Liver (tissue), 9 donors: ENCODE results near the gene ZNF546. TPM values are rescaled to one million over a fixed set of nuclear protein-coding genes. Genes with fewer than 3 reads are reported as not detected.

ENCODE experiments used
- DNase-seq: peaks from one replicate; pipeline ENCODE4 v3.0.0-alpha.2; 2017; ENCODE audit warnings: low spot score
- H3K27ac ChIP-seq, 2 donors: one replicate each; pipeline ENCODE4 v1.7.0; 2013; ENCODE audit warnings: inconsistent platforms in 2 of 2, low read length in 2 of 2, control low read depth in 1 of 2, low read depth in 1 of 2, mild to moderate bottlenecking in 1 of 2
- H3K27me3 ChIP-seq, 4 donors: one replicate each; pipeline versions ENCODE4 v1.6.1 to v1.7.0; 2013; ENCODE audit warnings: low read length in 3 of 4, inconsistent platforms in 1 of 4, mild to moderate bottlenecking in 1 of 4, moderate library complexity in 1 of 4; ENCODE audit not compliant: control insufficient read depth in 4 of 4, insufficient read depth in 4 of 4
- H3K36me3 ChIP-seq, 4 donors: one replicate each; pipeline versions ENCODE4 v1.6.1 to v1.7.0; 2013; ENCODE audit warnings: low read length in 3 of 4, mild to moderate bottlenecking in 3 of 4, low read depth in 1 of 4, moderate library complexity in 1 of 4; ENCODE audit not compliant: control insufficient read depth in 4 of 4, insufficient read depth in 3 of 4
- H3K4me1 ChIP-seq, 4 donors: one replicate each; pipeline versions ENCODE4 v1.6.1 to v1.7.0; 2013; ENCODE audit warnings: low read length in 3 of 4, mild to moderate bottlenecking in 3 of 4, moderate library complexity in 1 of 4; ENCODE audit not compliant: control insufficient read depth in 4 of 4, insufficient read depth in 4 of 4
- H3K4me3 ChIP-seq, 3 donors: one replicate each; pipeline versions ENCODE4 v1.6.1 to v1.7.0; 2013; ENCODE audit warnings: low read length in 3 of 3, control low read depth in 1 of 3, low read depth in 1 of 3, mild to moderate bottlenecking in 1 of 3
- H3K9ac ChIP-seq, 2 donors: one replicate each; pipeline ENCODE4 v1.7.0; 2013; ENCODE audit warnings: low read length in 2 of 2, mild to moderate bottlenecking in 2 of 2, moderate library complexity in 2 of 2, control low read depth in 1 of 2, low read depth in 1 of 2
- H3K9me3 ChIP-seq, 4 donors: one replicate each; pipeline versions ENCODE4 v1.6.1 to v1.7.0; 2013; ENCODE audit warnings: low read length in 3 of 4; ENCODE audit not compliant: control insufficient read depth in 4 of 4
- ATF3 ChIP-seq: IDR thresholded peaks from 2 replicates; pipeline ENCODE4 v1.6.1; 2016; ENCODE audit warnings: antibody characterized with exemption
- CTCF ChIP-seq: fragments of 150-350 bp; IDR thresholded peaks from 2 replicates; pipeline ENCODE4 v1.5.1; 2017; ENCODE audit warnings: improper control_type of control experiment, low read depth, low read length; ENCODE audit not compliant: missing input control
- EGR1 ChIP-seq, 2 donors: IDR thresholded peaks; 2 replicates each; pipeline ENCODE4 v1.6.1; 2016 to 2018; ENCODE audit warnings: antibody characterized with exemption in 2 of 2, low read depth in 2 of 2
- FOXA1 ChIP-seq: IDR thresholded peaks from 2 replicates; pipeline ENCODE4 v1.6.1; 2016; ENCODE audit warnings: antibody characterized with exemption
- FOXA2 ChIP-seq: IDR thresholded peaks from 2 replicates; pipeline ENCODE4 v1.6.1; 2016; ENCODE audit warnings: antibody characterized with exemption
- GABPA ChIP-seq, 2 donors: IDR thresholded peaks in 1 of 2; conservative IDR thresholded peaks in 1 of 2; 2 replicates each; pipeline ENCODE4 v1.6.1; 2016; ENCODE audit warnings: antibody characterized with exemption in 2 of 2, mild to moderate bottlenecking in 1 of 2, moderate library complexity in 1 of 2
- HNF4A ChIP-seq, 2 donors: conservative IDR thresholded peaks; 2 replicates each; pipeline ENCODE4 v1.6.1; 2016; ENCODE audit warnings: antibody characterized with exemption in 2 of 2, mild to moderate bottlenecking in 2 of 2
- HNF4G ChIP-seq: IDR thresholded peaks from 2 replicates; pipeline ENCODE4 v1.6.1; 2016; ENCODE audit warnings: antibody characterized with exemption
- JUND ChIP-seq, 2 donors: IDR thresholded peaks; 2 replicates each; pipeline ENCODE4 v1.6.1; 2016; ENCODE audit warnings: antibody characterized with exemption in 2 of 2
- NR2F2 ChIP-seq: IDR thresholded peaks from 2 replicates; pipeline ENCODE4 v1.6.1; 2016; ENCODE audit warnings: antibody characterized with exemption
- RAD21 ChIP-seq, 2 donors: IDR thresholded peaks; 2 replicates each; pipeline ENCODE4 v1.6.1; 2016; ENCODE audit warnings: antibody characterized with exemption in 2 of 2, mild to moderate bottlenecking in 2 of 2
- RXRA ChIP-seq, 2 donors: IDR thresholded peaks; 2 replicates each; pipeline ENCODE4 v1.6.1; 2017 to 2018; ENCODE audit warnings: antibody characterized with exemption in 2 of 2, mild to moderate bottlenecking in 1 of 2
- SP1 ChIP-seq: IDR thresholded peaks from 2 replicates; pipeline ENCODE4 v1.6.1; 2018; ENCODE audit warnings: antibody characterized with exemption, mild to moderate bottlenecking
- TAF1 ChIP-seq: conservative IDR thresholded peaks from 2 replicates; pipeline ENCODE4 v1.6.1; 2016; ENCODE audit warnings: antibody characterized with exemption, mild to moderate bottlenecking
- YY1 ChIP-seq: IDR thresholded peaks from 2 replicates; pipeline ENCODE4 v1.6.1; 2016; ENCODE audit warnings: antibody characterized with exemption, mild to moderate bottlenecking
- WGBS: extraction: QIAGEN DNeasy Blood & Tissue Kit; methylation state at CpG from one replicate; pipeline ENCODE4 v1.1.7; 2013; 5-methylcytosine and 5-hydroxymethylcytosine counted together
- polyA plus RNA-seq, 2 donors: library from polyadenylated mRNA; stranded (reverse) in 1 of 2; unstranded in 1 of 2; fragments of 200-250 nt in 1 of 2; fragments of >200 nt in 1 of 2; fragmentation: Nextera tagmentation in 1 of 2; extraction: Ambion mirVana in 1 of 2; gene quantifications; one replicate each; pipeline versions ENCODE4 v1.2.1 to v1.2.3, GENCODE V29; 2013 to 2015
- total RNA-seq, 2 donors: library from RNA; depleted of rRNA; stranded (reverse); fragments of >200 nt; gene quantifications; one replicate each; pipeline ENCODE4 v1.2.3, GENCODE V29; 2014
- TF ChIP-seq, protein P1 (sequence below): IDR thresholded peaks from 2 replicates; pipeline ENCODE4 v1.6.1; 2016; ENCODE audit warnings: antibody characterized with exemption
- TF ChIP-seq, protein P2 (sequence below): IDR thresholded peaks from 2 replicates; pipeline ENCODE4 v1.6.1; 2016; ENCODE audit warnings: antibody characterized with exemption, mild to moderate bottlenecking
- donor health status: healthy.
- donor health status: healthy.
- donor health status: healthy.
- donor health status: healthy.
- donor health status: healthy.

The ZNF546 gene
- total and polyA plus RNA-seq, 4 donors, result 1.1 to 4.9 (median 2.2) TPM

DNA sequence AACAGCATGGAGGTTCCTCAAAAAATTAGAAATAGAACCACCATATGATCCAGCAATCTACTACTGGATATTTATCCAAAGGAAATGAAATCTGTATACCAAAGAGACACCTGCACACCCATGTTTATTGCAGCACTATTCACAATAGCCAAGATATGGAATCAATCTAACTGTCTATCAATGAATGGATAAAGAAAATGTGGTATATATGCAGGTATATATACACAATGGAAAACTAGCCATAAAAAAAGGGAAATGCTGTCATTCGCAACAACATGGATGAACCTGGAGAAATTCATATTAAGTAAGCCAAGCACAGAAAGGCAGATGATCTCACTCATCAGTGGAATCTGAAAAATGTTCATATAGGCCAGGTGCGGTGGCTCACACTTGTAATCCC lies 56.6 kb downstream of the ZNF546 start:
- WGBS, result 97% methylated on average over 2 of the region's 2 CpGs
- TF ChIP-seq NR2F2 (no peak), HNF4G (no peak), TAF1 (no peak), SP1 (no peak), FOXA1 (no peak), EGR1 (IDR thresholded peaks at IDR 0.05; ENCODE audit: low read depth in 2 of 2) (no peak), RAD21 (IDR thresholded peaks at IDR 0.05) (no peak), GABPA (IDR thresholded peaks at IDR 0.05 in 1 of 2, conservative IDR thresholded peaks at IDR 0.05 in 1 of 2) (no peak), JUND (IDR thresholded peaks at IDR 0.05) (no peak)
- peaks cover 0 to 16% (median 14%) of the 10 kb centered on the region in 4 donors for H3K4me1 ChIP-seq
- H3K9me3 ChIP-seq, result peaks cover 8 to 25% (median 17%) of the 10 kb centered on the region in 4 donors
- peaks cover 4 to 12% (median 11%) of the 10 kb centered on the region in 4 donors for H3K36me3 ChIP-seq
- H3K4me3 ChIP-seq, result no peak overlapping the region
- no peak for DNase-seq
- H3K9ac ChIP-seq, result no peak overlapping the region
- no peak overlapping the region for H3K27ac ChIP-seq
- H3K27me3 ChIP-seq, result no peaks in the 10 kb centered on the region

GRCh38 chr19:40054632-40055031 lies 57.8 kb downstream of the ZNF546 start:
- peaks cover under 1 to 7% (median 3%) of the 10 kb centered on the region in 4 donors for H3K36me3 ChIP-seq
- no peak overlapping the region for H3K9ac ChIP-seq
- H3K27ac ChIP-seq, result no peak overlapping the region
- 95% methylated on average over 9 of the region's 9 CpGs for WGBS
- peaks cover 0 to 16% (median 14%) of the 10 kb centered on the region in 4 donors for H3K4me1 ChIP-seq
- no peaks in the 10 kb centered on the region for H3K27me3 ChIP-seq
- peak overlapping the region in 1 of 3 donors; percentile 99 for H3K4me3 ChIP-seq
- peaks cover 4 to 22% (median 16%) of the 10 kb centered on the region in 4 donors for H3K9me3 ChIP-seq
- TF ChIP-seq NR2F2, result no peak
- no peak for TF ChIP-seq FOXA2
- TF ChIP-seq EGR1 (IDR thresholded peaks at IDR 0.05; ENCODE audit: low read depth in 2 of 2), result no peak
- no peak for TF ChIP-seq RXRA (IDR thresholded peaks at IDR 0.05)
- TF ChIP-seq, protein P1, sequence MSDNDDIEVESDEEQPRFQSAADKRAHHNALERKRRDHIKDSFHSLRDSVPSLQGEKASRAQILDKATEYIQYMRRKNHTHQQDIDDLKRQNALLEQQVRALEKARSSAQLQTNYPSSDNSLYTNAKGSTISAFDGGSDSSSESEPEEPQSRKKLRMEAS, result no peak
- TF ChIP-seq JUND (IDR thresholded peaks at IDR 0.05), result no peak
- TF ChIP-seq RAD21 (IDR thresholded peaks at IDR 0.05), result no peak
- TF ChIP-seq SP1, result no peak
- TF ChIP-seq HNF4G, result no peak
- TF ChIP-seq GABPA (IDR thresholded peaks at IDR 0.05 in 1 of 2, conservative IDR thresholded peaks at IDR 0.05 in 1 of 2), result no peak
- no peak for TF ChIP-seq HNF4A (conservative IDR thresholded peaks at IDR 0.05)
- TF ChIP-seq, protein P2, sequence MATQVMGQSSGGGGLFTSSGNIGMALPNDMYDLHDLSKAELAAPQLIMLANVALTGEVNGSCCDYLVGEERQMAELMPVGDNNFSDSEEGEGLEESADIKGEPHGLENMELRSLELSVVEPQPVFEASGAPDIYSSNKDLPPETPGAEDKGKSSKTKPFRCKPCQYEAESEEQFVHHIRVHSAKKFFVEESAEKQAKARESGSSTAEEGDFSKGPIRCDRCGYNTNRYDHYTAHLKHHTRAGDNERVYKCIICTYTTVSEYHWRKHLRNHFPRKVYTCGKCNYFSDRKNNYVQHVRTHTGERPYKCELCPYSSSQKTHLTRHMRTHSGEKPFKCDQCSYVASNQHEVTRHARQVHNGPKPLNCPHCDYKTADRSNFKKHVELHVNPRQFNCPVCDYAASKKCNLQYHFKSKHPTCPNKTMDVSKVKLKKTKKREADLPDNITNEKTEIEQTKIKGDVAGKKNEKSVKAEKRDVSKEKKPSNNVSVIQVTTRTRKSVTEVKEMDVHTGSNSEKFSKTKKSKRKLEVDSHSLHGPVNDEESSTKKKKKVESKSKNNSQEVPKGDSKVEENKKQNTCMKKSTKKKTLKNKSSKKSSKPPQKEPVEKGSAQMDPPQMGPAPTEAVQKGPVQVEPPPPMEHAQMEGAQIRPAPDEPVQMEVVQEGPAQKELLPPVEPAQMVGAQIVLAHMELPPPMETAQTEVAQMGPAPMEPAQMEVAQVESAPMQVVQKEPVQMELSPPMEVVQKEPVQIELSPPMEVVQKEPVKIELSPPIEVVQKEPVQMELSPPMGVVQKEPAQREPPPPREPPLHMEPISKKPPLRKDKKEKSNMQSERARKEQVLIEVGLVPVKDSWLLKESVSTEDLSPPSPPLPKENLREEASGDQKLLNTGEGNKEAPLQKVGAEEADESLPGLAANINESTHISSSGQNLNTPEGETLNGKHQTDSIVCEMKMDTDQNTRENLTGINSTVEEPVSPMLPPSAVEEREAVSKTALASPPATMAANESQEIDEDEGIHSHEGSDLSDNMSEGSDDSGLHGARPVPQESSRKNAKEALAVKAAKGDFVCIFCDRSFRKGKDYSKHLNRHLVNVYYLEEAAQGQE, result no peak
- TF ChIP-seq ATF3, result no peak
- no peak for TF ChIP-seq CTCF
- TF ChIP-seq FOXA1, result no peak
- no peak for TF ChIP-seq YY1
- TF ChIP-seq TAF1, result no peak
- no peak for DNase-seq
